Measurements from ENCODE around the gene DUSP7.

Gene DUSP7

GRCh38 chr3:52070724-52071621 is 14.6 kb upstream of the DUSP7 start:
- DNase-seq: no peak
- H3K9me3 ChIP-seq: no peaks in the 10 kb centered on the region
- H3K36me3 ChIP-seq: no peaks in the 10 kb centered on the region
- H3K4me3 ChIP-seq (ENCODE audit: low read depth, low read length): no peak overlapping the region
- H3K4me1 ChIP-seq: peaks cover 6% of the 10 kb centered on the region; the same call in 1 of the 2 replicates
- H3K27me3 ChIP-seq: no peaks in the 10 kb centered on the region
- no peak for TF ChIP-seq CTCF (IDR thresholded peaks at IDR 0.05; ENCODE audit: low read depth, low read length)

- no peak overlapping the region for H3K4me3 ChIP-seq (ENCODE audit: low read depth, low read length)
- no peak for DNase-seq
- H3K4me1 ChIP-seq: peaks cover 6% of the 10 kb centered on the region; the same call in 1 of the 2 replicates
- no peaks in the 10 kb centered on the region for H3K9me3 ChIP-seq
- TF ChIP-seq CTCF (IDR thresholded peaks at IDR 0.05; ENCODE audit: low read depth, low read length): no peak
- no peaks in the 10 kb centered on the region for H3K27me3 ChIP-seq
- H3K36me3 ChIP-seq: no peaks in the 10 kb centered on the region
Observed at GRCh38 chr3:52069855-52070254, 13.5 kb upstream of the DUSP7 start.

GRCh38 chr3:52069135-52069534 is 12.8 kb upstream of the DUSP7 start:
- no peak overlapping the region for H3K4me3 ChIP-seq (ENCODE audit: low read depth, low read length)
- H3K27me3 ChIP-seq: no peaks in the 10 kb centered on the region
- TF ChIP-seq CTCF (IDR thresholded peaks at IDR 0.05; ENCODE audit: low read depth, low read length): no peak
- no peak for DNase-seq
- H3K9me3 ChIP-seq: no peaks in the 10 kb centered on the region
- peaks cover 6% of the 10 kb centered on the region; the same call in 1 of the 2 replicates for H3K4me1 ChIP-seq
- H3K36me3 ChIP-seq: no peaks in the 10 kb centered on the region

GRCh38 chr3:52068730-52069129 is 12.4 kb upstream of the DUSP7 start:
- TF ChIP-seq CTCF (IDR thresholded peaks at IDR 0.05; ENCODE audit: low read depth, low read length): no peak
- H3K36me3 ChIP-seq: no peaks in the 10 kb centered on the region
- H3K9me3 ChIP-seq: no peaks in the 10 kb centered on the region
- no peak for DNase-seq
- H3K4me3 ChIP-seq (ENCODE audit: low read depth, low read length): no peak overlapping the region
- H3K27me3 ChIP-seq: no peaks in the 10 kb centered on the region
- peaks cover 6% of the 10 kb centered on the region; the same call in 1 of the 2 replicates for H3K4me1 ChIP-seq

- no peak overlapping the region for H3K4me3 ChIP-seq (ENCODE audit: low read depth, low read length)
- peak; percentile 52 for DNase-seq
- no peaks in the 10 kb centered on the region for H3K9me3 ChIP-seq
- no peak for TF ChIP-seq CTCF (IDR thresholded peaks at IDR 0.05; ENCODE audit: low read depth, low read length)
- no peaks in the 10 kb centered on the region for H3K36me3 ChIP-seq
- no peaks in the 10 kb centered on the region for H3K27me3 ChIP-seq
- H3K4me1 ChIP-seq: peaks cover 6% of the 10 kb centered on the region; the same call in 1 of the 2 replicates
Observed at GRCh38 chr3:52068055-52068571, 11.7 kb upstream of the DUSP7 start.

GRCh38 chr3:52067526-52067925 is 11.2 kb upstream of the DUSP7 start:
- Histone ChIP-seq H3K36me3 (no peaks in the 10 kb centered on the region), H3K4me1 (peaks cover 6% of the 10 kb centered on the region; the same call in 1 of the 2 replicates), H3K27me3 (no peaks in the 10 kb centered on the region), H3K4me3 (ENCODE audit: low read depth, low read length) (no peak overlapping the region), H3K9me3 (no peaks in the 10 kb centered on the region)
- no peak for TF ChIP-seq CTCF (IDR thresholded peaks at IDR 0.05; ENCODE audit: low read depth, low read length)
- DNase-seq: no peak
